Activated naive CD4-positive, alpha-beta T cell (primary cell): ENCODE results near the gene MLPH.
"Not testable (repeated sequence)": the region's sequence is repeated elsewhere in the genome, so short reads cannot be mapped to it uniquely, and the experiment has no call there.

Source experiments
- DNase-seq, 4 experiments: peaks; one replicate each; lab custom pipeline; 2025; lab: John Stamatoyannopoulos, UW

The MLPH gene

DNA sequence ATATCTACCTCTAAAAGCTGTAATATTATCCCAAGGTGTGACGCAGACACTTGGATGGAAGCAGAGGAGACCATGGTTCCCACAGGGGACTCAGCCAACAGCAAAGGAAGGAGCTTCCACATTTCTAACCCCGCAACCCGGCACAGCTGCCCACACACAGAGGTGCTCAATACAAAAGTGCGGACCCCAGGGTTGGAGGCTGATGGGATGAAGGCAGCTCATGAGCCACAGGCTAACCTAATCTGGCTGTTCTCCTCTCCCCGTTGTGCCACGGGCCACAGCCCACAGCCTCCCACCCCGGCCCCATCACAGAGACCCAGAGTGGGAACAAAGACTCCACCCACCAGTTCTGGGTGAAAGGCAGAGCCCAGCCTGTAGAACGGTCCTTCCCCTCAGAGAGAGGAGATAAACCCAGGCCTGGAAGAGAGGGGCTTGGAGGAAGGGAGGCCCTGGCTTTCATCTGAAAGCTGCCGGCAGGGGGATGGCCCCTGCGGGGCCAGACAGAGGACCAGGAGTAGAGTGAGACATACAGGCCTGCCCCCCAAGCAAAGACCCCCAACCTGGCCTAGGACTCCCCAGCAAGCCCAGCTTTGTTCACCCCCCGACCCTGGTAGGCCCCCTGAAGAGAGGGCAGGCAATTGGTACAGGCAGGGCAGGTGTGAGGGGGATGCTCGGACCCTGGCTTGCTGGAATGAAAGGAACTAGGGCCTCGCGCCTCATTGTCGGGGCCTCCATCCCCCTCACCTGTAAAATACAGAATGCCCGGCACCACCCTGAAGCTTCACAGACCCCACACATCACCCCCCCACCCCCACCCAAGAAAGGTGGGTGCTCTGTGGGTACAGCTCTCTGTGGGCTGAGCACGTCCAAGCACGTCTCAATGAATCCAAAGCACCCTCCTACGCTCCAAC lies 96.6 kb downstream of the MLPH start:
- no peak for DNase-seq

- no peak for DNase-seq
These were observed 98.7 kb downstream of the MLPH start for GRCh38 chr2:237585590-237586221.

- no peak for DNase-seq
These were observed 101.1 kb downstream of the MLPH start for GRCh38 chr2:237588044-237588696.

DNA sequence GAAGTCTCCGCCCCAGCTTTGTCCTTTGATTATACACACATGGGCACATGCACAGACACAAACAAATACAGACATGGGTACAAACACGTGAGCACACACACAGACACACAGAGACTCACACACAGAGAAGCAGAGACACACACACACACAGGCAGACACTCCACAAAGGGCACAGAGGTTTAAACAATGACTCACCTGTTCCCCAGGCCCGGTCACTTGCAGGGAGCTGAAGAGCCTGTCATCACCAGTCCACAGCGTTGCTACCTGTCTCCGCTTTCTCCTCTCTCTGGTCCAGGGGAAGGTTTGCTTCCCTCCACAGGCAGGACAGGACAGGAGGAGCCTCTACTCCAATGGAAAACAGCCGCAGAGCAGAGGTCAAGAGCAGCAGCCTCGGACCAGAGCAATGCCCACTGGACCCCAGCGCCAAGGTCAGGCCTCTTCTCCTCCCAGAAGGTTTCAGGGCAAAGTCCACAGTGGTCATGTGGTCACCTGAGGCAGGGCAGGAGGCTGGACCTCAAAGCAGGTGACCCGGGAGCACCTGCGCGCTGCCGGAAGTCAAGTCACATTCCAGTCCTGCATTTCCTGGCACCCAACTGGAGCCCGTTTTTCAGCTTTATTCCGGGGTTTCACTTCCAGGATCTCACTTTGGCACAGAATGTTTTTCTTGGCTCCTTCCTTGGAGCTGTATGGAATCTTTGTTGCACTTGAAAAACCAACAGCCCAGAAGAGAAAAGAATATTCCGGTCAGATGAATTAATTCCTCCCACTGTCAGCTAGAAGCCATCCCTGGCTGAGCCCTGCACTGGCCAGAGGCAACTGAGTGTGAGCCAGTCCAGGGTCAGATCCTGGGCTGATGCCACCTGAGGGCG lies 103.5 kb downstream of the MLPH start, which contains the start of gene RAB17:
Gene RAB17 (minus strand): TSS at position 463 of the 869 bp plus-strand sequence. CDS start 4,580 bp downstream, outside the sequence.
- DNase-seq, result no peak

GRCh38 chr2:237591141-237591881 lies 104.3 kb downstream of the MLPH start:
- no peak for DNase-seq

DNA sequence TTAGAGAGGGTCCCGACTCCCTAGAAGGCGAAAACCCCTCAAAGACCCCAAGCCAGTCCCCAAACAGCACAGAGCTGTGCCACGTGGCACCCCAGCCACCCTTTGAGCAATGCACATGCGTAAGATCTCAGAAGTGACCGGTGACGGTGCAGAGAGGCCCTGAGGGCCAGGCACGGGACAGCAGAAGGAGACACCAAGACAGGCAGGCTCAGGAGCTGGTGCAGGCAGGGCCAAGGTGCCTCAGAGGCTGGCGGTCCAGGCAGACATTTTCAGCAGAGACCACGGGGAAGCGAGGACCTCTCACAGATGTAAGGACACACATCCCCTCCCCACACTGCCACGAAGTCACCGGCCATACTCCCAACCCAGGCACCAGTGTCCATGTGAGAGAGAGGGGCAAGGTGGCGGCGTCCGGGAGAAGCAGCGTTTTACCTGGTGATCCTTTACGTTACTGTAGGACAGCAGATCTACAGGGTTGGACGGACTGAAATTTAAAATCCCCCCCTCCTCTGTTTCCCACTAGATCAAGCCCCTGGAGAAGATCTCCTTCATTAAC lies 105.5 kb downstream of the MLPH start:
- DNase-seq, result no peak

GRCh38 chr2:237593036-237593435 lies 106.0 kb downstream of the MLPH start:
- DNase-seq, result no peak

GRCh38 chr2:237593596-237594320 lies 106.7 kb downstream of the MLPH start:
- DNase-seq, result no peak

GRCh38 chr2:237594514-237594871 lies 107.4 kb downstream of the MLPH start:
- DNase-seq, result no peak

DNA sequence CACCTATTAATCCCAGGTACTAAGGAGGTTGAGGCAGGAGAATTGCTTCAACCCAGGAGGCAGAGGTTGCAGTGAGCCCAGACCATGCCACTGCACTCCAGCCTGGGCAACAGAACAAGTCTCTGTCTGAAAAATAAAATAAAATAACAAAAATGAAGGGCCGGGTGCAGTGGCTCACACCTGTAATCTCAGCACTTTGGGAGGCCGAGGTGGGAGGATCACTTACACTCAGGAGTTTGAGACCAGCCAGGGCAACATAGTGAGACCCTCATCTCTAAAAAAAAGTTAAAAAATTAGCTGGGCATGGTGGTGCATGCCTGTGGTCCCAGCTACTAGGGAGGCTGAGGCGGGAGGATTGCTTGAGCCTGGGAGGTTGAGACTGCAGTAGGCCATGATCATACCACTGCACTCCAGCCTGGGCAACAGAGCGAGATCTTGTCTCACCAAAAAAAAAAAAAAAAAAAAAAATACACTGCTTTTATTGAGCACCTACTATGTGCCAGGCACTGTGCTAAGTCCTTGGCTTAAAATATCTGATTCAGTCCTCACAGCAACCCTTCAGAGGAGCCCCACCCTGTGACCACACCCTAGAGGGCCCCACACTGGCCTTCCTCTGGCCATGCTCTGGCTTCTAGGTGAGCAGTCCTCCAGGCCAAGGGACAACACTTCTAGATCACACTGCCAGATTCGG lies 108.9 kb downstream of the MLPH start:
- not testable (repeated sequence) for DNase-seq

DNA sequence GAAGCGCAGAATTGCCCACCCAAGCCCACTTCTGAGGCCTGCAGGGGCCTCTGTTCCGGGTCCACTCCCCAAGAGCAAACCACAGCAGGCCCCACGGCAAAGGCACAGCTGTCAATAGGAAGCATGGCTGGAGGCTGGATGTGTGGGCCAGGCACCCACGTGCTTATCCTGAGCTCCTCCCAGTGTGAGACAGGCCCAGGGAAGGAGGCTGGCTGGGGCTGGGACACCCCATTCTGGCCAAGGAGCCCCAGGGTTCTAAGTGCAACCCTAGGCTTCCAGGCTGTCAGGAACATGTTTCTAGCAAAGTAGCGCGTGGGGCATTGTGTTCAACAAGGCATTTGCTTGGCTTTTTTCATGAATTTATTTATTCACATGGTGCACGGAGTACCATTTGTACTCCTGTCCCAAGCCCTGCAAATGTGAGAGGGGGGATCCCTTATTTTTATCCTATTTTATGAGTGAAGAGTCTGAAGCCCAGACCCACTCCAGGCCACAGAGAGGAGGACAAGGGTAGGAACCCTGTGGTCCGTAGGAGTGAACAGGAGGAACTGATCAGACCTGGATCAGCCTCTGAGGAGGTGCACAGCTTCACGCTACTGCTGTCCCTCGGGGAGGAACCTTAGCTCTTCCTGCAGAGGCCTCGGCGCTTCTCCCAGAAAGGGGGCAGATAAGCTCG lies 109.6 kb downstream of the MLPH start:
- no peak for DNase-seq

- DNase-seq, result no peak
These were observed 110.4 kb downstream of the MLPH start for GRCh38 chr2:237597196-237598145.

- DNase-seq, result no peak
These were observed 111.6 kb downstream of the MLPH start for GRCh38 chr2:237598468-237599208.

- no peak for DNase-seq
These were observed 112.5 kb downstream of the MLPH start for GRCh38 chr2:237599465-237600110.

DNA sequence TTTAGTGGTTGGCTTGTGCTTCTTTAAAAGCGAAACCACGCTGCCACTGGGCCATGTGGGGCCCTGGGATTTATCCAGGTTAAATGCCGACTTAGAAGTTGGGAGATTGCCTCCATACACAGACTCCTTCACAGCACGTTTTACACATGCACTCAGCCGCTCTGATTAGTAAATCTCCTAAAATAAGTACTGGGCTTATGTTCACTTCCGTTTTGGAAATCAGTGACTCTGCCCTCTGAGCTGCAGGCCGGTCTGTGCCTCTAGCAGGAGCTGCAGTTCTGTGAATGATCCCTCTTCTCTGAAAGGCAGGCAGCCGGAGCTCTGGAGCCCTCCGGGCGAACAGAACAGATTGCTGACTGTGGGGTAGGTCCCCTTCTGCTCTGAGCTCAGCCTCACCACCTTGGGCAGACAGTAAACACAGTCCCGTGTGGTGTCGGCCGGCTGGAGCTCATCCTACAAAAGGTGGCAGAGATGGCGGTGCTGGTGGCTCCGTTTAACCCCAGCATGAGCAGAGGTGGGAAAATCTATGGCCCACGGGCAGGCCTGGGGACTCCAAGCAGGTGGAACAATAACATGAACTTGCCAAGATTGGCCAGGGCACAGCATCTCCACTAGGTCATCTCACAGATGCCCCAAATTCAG lies 113.3 kb downstream of the MLPH start:
- no peak for DNase-seq
